ENCODE data around the gene GP9.
"Not testable (repeated sequence)": the region's sequence is repeated elsewhere in the genome, so short reads cannot be mapped to it uniquely, and the experiment has no call there.

The GP9 gene

GRCh38 chr3:129047553-129047839 is 13.1 kb upstream of the GP9 start:
- FAIRE-seq = no peak

GRCh38 chr3:129050556-129051295 is 9.9 kb upstream of the GP9 start:
- no peak for DNase-seq (ENCODE audit: insufficient read length, low spot score)
- no peak for FAIRE-seq

More at GRCh38 chr3:129047553-129047839, 13.1 kb upstream of the GP9 start:
- no peak for DNase-seq (ENCODE audit: insufficient read length, low spot score)

- no peak for FAIRE-seq
Observed at GRCh38 chr3:129051871-129052340, 8.7 kb upstream of the GP9 start.

GRCh38 chr3:129052675-129053074 is 7.9 kb upstream of the GP9 start:
- FAIRE-seq = no peak
- DNase-seq (ENCODE audit: insufficient read length, low spot score) = no peak

More at GRCh38 chr3:129051871-129052340, 8.7 kb upstream of the GP9 start:
- DNase-seq (ENCODE audit: insufficient read length, low spot score) = no peak

- DNase-seq (ENCODE audit: insufficient read length, low spot score) = no peak
- no peak for FAIRE-seq
Observed at GRCh38 chr3:129054605-129055104, 5.9 kb upstream of the GP9 start.

GRCh38 chr3:129056451-129057173 is 4.0 kb upstream of the GP9 start:
- DNase-seq (ENCODE audit: insufficient read length, low spot score) (no peak), FAIRE-seq (no peak)

- FAIRE-seq = no peak
Observed at GRCh38 chr3:129057249-129057648, 3.3 kb upstream of the GP9 start.

GRCh38 chr3:129058441-129059200 is 2.0 kb upstream of the GP9 start:
- DNase-seq (ENCODE audit: insufficient read length, low spot score) (no peak), FAIRE-seq (no peak)

More at GRCh38 chr3:129057249-129057648, 3.3 kb upstream of the GP9 start:
- DNase-seq (ENCODE audit: insufficient read length, low spot score) = no peak

GRCh38 chr3:129059311-129059958 is 1.1 kb upstream of the GP9 start:
- DNase-seq (ENCODE audit: insufficient read length, low spot score) = no peak
- no peak for FAIRE-seq

GRCh38 chr3:129061023-129061887 is 676 bp downstream of the GP9 start:
- no peak for DNase-seq (ENCODE audit: insufficient read length, low spot score)
- no peak for FAIRE-seq

- FAIRE-seq = no peak
- no peak for DNase-seq (ENCODE audit: insufficient read length, low spot score)
Observed at GRCh38 chr3:129061888-129062834, 1.6 kb downstream of the GP9 start.

- FAIRE-seq = no peak
Observed at GRCh38 chr3:129063091-129063640, 2.6 kb downstream of the GP9 start.

GRCh38 chr3:129063841-129064482 is 3.4 kb downstream of the GP9 start:
- no peak for FAIRE-seq
- no peak for DNase-seq (ENCODE audit: insufficient read length, low spot score)

More at GRCh38 chr3:129063091-129063640, 2.6 kb downstream of the GP9 start:
- no peak for DNase-seq (ENCODE audit: insufficient read length, low spot score)

- no peak for FAIRE-seq
- no peak for DNase-seq (ENCODE audit: insufficient read length, low spot score)
Observed at GRCh38 chr3:129065016-129065719, 4.6 kb downstream of the GP9 start.

- DNase-seq (ENCODE audit: insufficient read length, low spot score) (no peak), FAIRE-seq (no peak)
Observed at GRCh38 chr3:129065720-129066073, 5.1 kb downstream of the GP9 start.

GRCh38 chr3:129067719-129068118 is 7.1 kb downstream of the GP9 start:
- not testable (repeated sequence) for DNase-seq (ENCODE audit: insufficient read length, low spot score); FAIRE-seq

GRCh38 chr3:129068291-129068886 is 7.8 kb downstream of the GP9 start:
- FAIRE-seq (no peak), DNase-seq (ENCODE audit: insufficient read length, low spot score) (no peak)

All from HTR-8/SVneo (cell line).